Right lobe of liver (tissue), 6 donors: ENCODE data around the gene MAVS. TPM values are rescaled to one million over a fixed set of nuclear protein-coding genes. Genes with fewer than 3 reads are reported as not detected.
A peak's percentile ranks its signal among the peaks of the same experiment; 100 is the strongest.

Experiments used
- ATAC-seq, 4 donors: fragments of 200-7000 bp; cut with Tn5 transposase; one replicate each; pipeline ENCODE4 v1.9.1; 2020; ENCODE audit warnings: mild to moderate bottlenecking in 4 of 4, moderate library complexity in 4 of 4
- DNase-seq, 3 donors: peaks; one replicate each; pipeline ENCODE4 v3.0.0-alpha.2; 2020
- H3K27ac ChIP-seq, 3 donors: fragments of 200-600 bp; one replicate each; pipeline ENCODE4 v1.8.0; 2022
- H3K27me3 ChIP-seq, 2 donors: fragments of 200-600 bp; one replicate each; pipeline ENCODE4 v1.8.0; 2022
- H3K36me3 ChIP-seq, 4 donors: fragments of 200-600 bp; sonication (generic) in 1 of 4; one replicate each; pipeline versions ENCODE4 v1.5.1 to v1.8.0; 2017 to 2022; ENCODE audit warnings: control low read depth in 1 of 4
- H3K4me1 ChIP-seq, 4 donors: fragments of 200-600 bp; sonication (generic) in 1 of 4; one replicate each; pipeline versions ENCODE4 v1.5.1 to v1.8.0; 2017 to 2022; ENCODE audit warnings: control low read depth in 1 of 4
- H3K4me3 ChIP-seq, 3 donors: fragments of 200-600 bp; one replicate each; pipeline ENCODE4 v1.8.0; 2022
- H3K9me3 ChIP-seq, 4 donors: fragments of 200-600 bp; sonication (generic) in 1 of 4; one replicate each; pipeline versions ENCODE4 v1.5.1 to v1.8.0; 2017 to 2022; ENCODE audit warnings: control low read depth in 1 of 4
- CTCF ChIP-seq, 4 donors: fragments of 200-600 bp in 3 of 4; fragments of 450-650 bp in 1 of 4; IDR thresholded peaks; one replicate each; pipeline versions ENCODE4 v1.5.1 to v1.8.0; 2016 to 2022; ENCODE audit warnings: antibody characterized with exemption in 4 of 4, mild to moderate bottlenecking in 2 of 4
- POLR2A ChIP-seq: fragments of 450-650 bp; IDR thresholded peaks from one replicate; pipeline ENCODE4 v1.6.1; 2017; ENCODE audit warnings: antibody characterized with exemption, mild to moderate bottlenecking
- WGBS: methylation state at CpG from one replicate; pipeline ENCODE4 v1.1.6; 2018; ENCODE audit warnings: low coverage, low lambda C conversion rate; ENCODE audit not compliant: insufficient coverage; ENCODE audit errors: missing lambda C conversion rate; 5-methylcytosine and 5-hydroxymethylcytosine counted together
- intact Hi-C, 2 donors: fragments of 100-400 bp; cut with DNase I; formaldehyde crosslinking; loops; one replicate each; pipeline versions ENCODE4 v1.11.2 to v1.14.1; 2022
- total RNA-seq, 6 experiments: library from RNA; depleted of rRNA in 2 of 6; stranded (reverse); fragments of >200 nt in 2 of 6; fragmentation: NEBNext Ultra II Directional in 3 of 6; extraction: Animal tissue kit (Norgen Biotek cat#: 25700) in 3 of 6; gene quantifications; one replicate each; pipeline versions ENCODE4 v1.1.0 to v1.2.4, GENCODE V29; 2016 to 2023
- donor health status: DM: no; HTN: yes; CAD: no.
- donor health status: DM: no; HTN: no; CAD: no.
- donor health status: DM: no; HTN: no; CAD: no.
- donor health status: DM: no; HTN: yes; CAD: no.
- donor health status: DM: no; HTN: yes; CAD: no.

Gene MAVS
- total RNA-seq, 6 experiments from 2014 or later: 10.1 to 20.4 (median 17.0) TPM

GRCh38 chr20:3890398-3890751 lies 43.7 kb downstream of the MAVS start:
- intact Hi-C loops: no loop called here
- ATAC-seq: no peak

GRCh38 chr20:3890999-3891929 lies 44.6 kb downstream of the MAVS start:
- H3K36me3 ChIP-seq: no peaks in the 10 kb centered on the region
- ATAC-seq: no peak
- H3K4me3 ChIP-seq: peak overlapping the region in 2 of 3 donors; percentile 75 to 91
- peak in 1 of 3 donors; percentile 19 for DNase-seq
- H3K27me3 ChIP-seq: no peaks in the 10 kb centered on the region
- intact Hi-C loops: no loop called here
- peak overlapping the region in 1 of 3 donors; percentile 4 for H3K27ac ChIP-seq
- no peaks in the 10 kb centered on the region for H3K9me3 ChIP-seq
- H3K4me1 ChIP-seq: peaks cover 0 to 63% (median 15%) of the 10 kb centered on the region in 4 donors
- TF ChIP-seq CTCF (IDR thresholded peaks at IDR 0.05) (no peak), POLR2A (no peak)
- WGBS: 22% methylated on average over 16 of the region's 16 CpGs

More at GRCh38 chr20:3890398-3890751, 43.7 kb downstream of the MAVS start:
- DNase-seq: peak in 1 of 3 donors; percentile 27
- 0% methylated on average over 3 of the region's 3 CpGs for WGBS
- no peak for TF ChIP-seq POLR2A
- no peak for TF ChIP-seq CTCF (IDR thresholded peaks at IDR 0.05)
- peak overlapping the region; percentile 77 to 96 (median 85) for H3K27ac ChIP-seq
- peak overlapping the region; percentile 75 to 93 (median 91) for H3K4me3 ChIP-seq
- peaks cover 0 to 54% (median 15%) of the 10 kb centered on the region in 4 donors for H3K4me1 ChIP-seq
- H3K36me3 ChIP-seq: no peaks in the 10 kb centered on the region
- H3K27me3 ChIP-seq: no peaks in the 10 kb centered on the region
- H3K9me3 ChIP-seq: no peaks in the 10 kb centered on the region

GRCh38 chr20:3894796-3895195 lies 48.2 kb downstream of the MAVS start:
- 67% methylated on average over 5 of the region's 5 CpGs for WGBS
- H3K4me1 ChIP-seq: peaks cover 0 to 81% (median 18%) of the 10 kb centered on the region in 4 donors

GRCh38 chr20:3896302-3896701 lies 49.7 kb downstream of the MAVS start:
- Histone ChIP-seq H3K27me3 (no peaks in the 10 kb centered on the region), H3K9me3 (no peaks in the 10 kb centered on the region), H3K4me3 (no peak overlapping the region), H3K36me3 (no peaks in the 10 kb centered on the region), H3K4me1 (peaks cover 0 to 86% (median 16%) of the 10 kb centered on the region in 4 donors), H3K27ac (no peak overlapping the region)
- TF ChIP-seq POLR2A (no peak), CTCF (IDR thresholded peaks at IDR 0.05) (no peak)
- peak in 1 of 3 donors; percentile 12 for DNase-seq
- intact Hi-C loops: no loop called here
- no peak for ATAC-seq
- WGBS: 25% methylated on average over 2 of the region's 4 CpGs

More at GRCh38 chr20:3894796-3895195, 48.2 kb downstream of the MAVS start:
- no peaks in the 10 kb centered on the region for H3K27me3 ChIP-seq
- no peaks in the 10 kb centered on the region for H3K9me3 ChIP-seq
- DNase-seq: no peak
- no peak overlapping the region for H3K27ac ChIP-seq
- H3K36me3 ChIP-seq: no peaks in the 10 kb centered on the region
- no peak for TF ChIP-seq CTCF (IDR thresholded peaks at IDR 0.05)
- TF ChIP-seq POLR2A: no peak
- no peak for ATAC-seq
- no peak overlapping the region for H3K4me3 ChIP-seq
- intact Hi-C loops: no loop called here
